ENCODE data around the gene THADA. TPM values are rescaled to one million over a fixed set of nuclear protein-coding genes. Genes with fewer than 3 reads are reported as not detected.

THADA gene
- total RNA-seq, 1 experiment from 2014 or later: 20.1 TPM

DNA sequence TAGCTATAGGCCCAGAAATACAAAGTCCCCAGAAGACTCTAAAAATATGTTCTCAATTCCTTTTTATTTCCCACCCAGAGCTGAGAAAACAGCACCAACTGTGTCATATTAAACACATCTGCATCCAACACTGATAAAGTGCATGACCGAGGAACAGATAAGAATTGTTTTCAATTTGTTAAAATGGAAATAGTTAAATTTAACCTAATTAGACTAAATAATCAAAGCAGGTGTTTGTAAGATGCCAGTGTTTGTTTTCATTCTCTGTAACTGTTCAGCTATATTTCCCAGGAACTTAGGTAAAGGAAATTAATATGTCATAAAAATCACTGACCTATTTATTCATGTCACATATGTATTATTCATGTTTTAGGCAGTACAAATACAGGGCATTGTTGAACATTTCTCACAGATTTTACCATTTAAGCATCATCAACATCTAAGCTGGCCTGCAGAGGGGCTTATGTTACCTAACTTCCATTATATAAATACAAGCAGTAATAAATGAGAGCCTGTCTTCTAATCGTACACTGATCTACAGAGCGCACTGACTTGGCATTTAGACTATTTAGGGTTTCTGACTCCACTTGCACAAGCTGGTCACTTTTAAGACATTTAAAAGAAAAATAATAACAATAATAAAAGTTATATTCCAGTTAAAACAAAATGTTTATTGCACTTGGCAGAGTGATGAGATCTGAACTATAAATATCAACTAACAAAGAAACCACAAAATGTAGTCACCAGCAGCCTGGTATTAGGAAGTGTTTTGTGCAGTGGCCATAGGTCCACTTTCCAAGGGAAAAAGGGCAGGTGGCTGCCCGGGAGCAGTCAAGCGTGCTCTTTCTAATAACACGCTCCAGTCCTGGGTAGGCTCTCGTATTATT is 282.8 kb downstream of the THADA start:
- Histone ChIP-seq H3K23me2 (ENCODE audit: insufficient read length, low read depth, low read length, poor library complexity, severe bottlenecking) (no peaks in the 10 kb centered on the region), H3K79me1 (ENCODE audit: insufficient read depth, low read depth, low read length, poor library complexity, severe bottlenecking) (no peaks in the 10 kb centered on the region), H2BK15ac (ENCODE audit: low read depth, low read length) (no peak overlapping the region), H4K20me1 (ENCODE audit: control insufficient read depth, insufficient read depth, insufficient read length) (no peaks in the 10 kb centered on the region), H3K27ac (ENCODE audit: insufficient read length, low read depth, low read length) (no peak overlapping the region), H2BK12ac (ENCODE audit: insufficient read length, low read depth, low read length) (no peak overlapping the region), H2BK5ac (ENCODE audit: insufficient read length, low read length) (no peak overlapping the region), H3K79me2 (ENCODE audit: insufficient read depth, low read length) (no peaks in the 10 kb centered on the region), H2AK5ac (ENCODE audit: insufficient read length, low read length) (no peak overlapping the region), H3K4me1 (ENCODE audit: insufficient read depth, low read length) (no peaks in the 10 kb centered on the region), H3K4ac (ENCODE audit: low read depth, low read length) (no peak overlapping the region), H4K91ac (ENCODE audit: insufficient read length, low read depth, low read length) (no peak overlapping the region), H3K4me2 (ENCODE audit: insufficient read depth, insufficient read length, low read length) (no peak overlapping the region), H3K27me3 (ENCODE audit: insufficient read depth, low read length) (no peaks in the 10 kb centered on the region), H3K56ac (ENCODE audit: insufficient read length, low read depth, low read length) (no peak overlapping the region), H3K14ac (ENCODE audit: insufficient read depth, low read length) (no peak overlapping the region), H3K9me3 (ENCODE audit: control insufficient read depth, low read depth, low read length) (no peaks in the 10 kb centered on the region), H2AFZ (ENCODE audit: low read length) (no peak overlapping the region), H4K5ac (ENCODE audit: insufficient read length, low read depth, low read length) (no peak overlapping the region), H3K9ac (ENCODE audit: extremely low read depth, insufficient read length, low read length) (no peak overlapping the region), H2BK20ac (ENCODE audit: low read depth, low read length, poor library complexity, severe bottlenecking) (no peak overlapping the region), H3K23ac (ENCODE audit: insufficient read length, low read depth, low read length) (no peak overlapping the region), H3T11ph (ENCODE audit: low read length) (no peak overlapping the region), H3K18ac (ENCODE audit: insufficient read length, low read depth, low read length) (no peak overlapping the region), H4K8ac (replicated peaks; ENCODE audit: insufficient read length, low read depth, low read length) (no peak overlapping the region), H2BK120ac (ENCODE audit: low read depth, low read length, poor library complexity, severe bottlenecking) (no peak overlapping the region)
- no peaks in the 10 kb centered on the region for H3K9me3 Mint-ChIP-seq
- no peaks in the 10 kb centered on the region for H3K36me3 Mint-ChIP-seq (ENCODE audit: insufficient read depth in 1 of 3, low read depth in 3 of 3)
- WGBS (ENCODE audit: extremely low coverage, insufficient read length, low lambda C conversion rate): no CpG with 5 or more reads among the region's 7 CpGs
- no peaks in the 10 kb centered on the region; the same call in 1 of the 2 replicates for H3K27me3 Mint-ChIP-seq (ENCODE audit: low read depth)
- peaks cover 0 to 5% of the 10 kb centered on the region in 2 experiments; a peak in 2 of 4 replicates for H3K4me1 Mint-ChIP-seq
- DNase-seq: no peak
- TF ChIP-seq, protein P1, sequence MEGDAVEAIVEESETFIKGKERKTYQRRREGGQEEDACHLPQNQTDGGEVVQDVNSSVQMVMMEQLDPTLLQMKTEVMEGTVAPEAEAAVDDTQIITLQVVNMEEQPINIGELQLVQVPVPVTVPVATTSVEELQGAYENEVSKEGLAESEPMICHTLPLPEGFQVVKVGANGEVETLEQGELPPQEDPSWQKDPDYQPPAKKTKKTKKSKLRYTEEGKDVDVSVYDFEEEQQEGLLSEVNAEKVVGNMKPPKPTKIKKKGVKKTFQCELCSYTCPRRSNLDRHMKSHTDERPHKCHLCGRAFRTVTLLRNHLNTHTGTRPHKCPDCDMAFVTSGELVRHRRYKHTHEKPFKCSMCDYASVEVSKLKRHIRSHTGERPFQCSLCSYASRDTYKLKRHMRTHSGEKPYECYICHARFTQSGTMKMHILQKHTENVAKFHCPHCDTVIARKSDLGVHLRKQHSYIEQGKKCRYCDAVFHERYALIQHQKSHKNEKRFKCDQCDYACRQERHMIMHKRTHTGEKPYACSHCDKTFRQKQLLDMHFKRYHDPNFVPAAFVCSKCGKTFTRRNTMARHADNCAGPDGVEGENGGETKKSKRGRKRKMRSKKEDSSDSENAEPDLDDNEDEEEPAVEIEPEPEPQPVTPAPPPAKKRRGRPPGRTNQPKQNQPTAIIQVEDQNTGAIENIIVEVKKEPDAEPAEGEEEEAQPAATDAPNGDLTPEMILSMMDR (conservative IDR thresholded peaks at IDR 0.05): no peak
- no peak overlapping the region for H3K4me3 Mint-ChIP-seq
- no peak overlapping the region; a peak in 1 of 7 replicates for H3K27ac Mint-ChIP-seq

Measured in H9 (cell line).